Measurements from ENCODE around the gene PRDM8.
"Not testable (repeated sequence)": the region's sequence is repeated elsewhere in the genome, so short reads cannot be mapped to it uniquely, and the experiment has no call there.

PRDM8 gene

DNA sequence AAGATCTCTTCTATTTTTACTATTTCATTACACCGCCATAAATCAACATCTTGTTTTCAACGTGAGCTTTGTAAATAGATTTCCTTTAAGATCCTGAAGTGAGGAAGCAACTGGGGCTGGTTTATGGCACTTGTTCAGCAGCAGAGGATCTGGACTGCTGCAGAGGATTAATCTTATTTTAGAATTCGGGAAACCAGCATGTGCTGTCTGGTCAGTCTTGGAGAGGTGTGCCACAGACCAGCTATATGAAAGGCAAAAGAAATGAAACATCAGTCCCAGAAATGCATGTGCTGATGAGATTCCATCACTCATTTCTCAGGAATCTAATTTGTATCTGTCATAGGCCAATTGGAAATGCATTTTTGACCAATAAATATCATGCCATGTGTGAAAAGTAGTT lies 23.4 kb downstream of the PRDM8 start:
- in situ Hi-C loops (cut with MboI; ENCODE audit: low sequenced_read_pairs): loop anchor here (25.0 kb wide), 1 partner anchor 1283 kb away; the partner anchor contains the start of gene PAQR3

DNA sequence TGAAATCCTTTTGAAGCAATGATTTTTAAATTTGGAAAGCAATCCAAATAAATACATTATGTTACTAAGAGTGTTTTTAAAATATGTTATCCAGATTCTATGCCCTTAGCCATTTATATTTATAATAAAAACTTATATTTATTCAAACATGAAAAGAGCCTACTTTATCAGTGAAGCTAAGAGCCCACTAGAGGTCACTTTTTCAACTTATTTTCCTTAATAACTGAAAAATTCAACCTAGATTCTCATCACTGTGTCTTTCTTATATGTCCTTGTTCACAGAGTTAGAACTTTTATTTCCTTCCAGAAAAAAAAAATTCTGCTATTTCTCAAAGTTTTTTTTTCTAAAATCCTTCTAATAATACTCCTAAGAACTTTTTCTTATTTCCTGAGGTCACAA lies 23.9 kb downstream of the PRDM8 start:
- in situ Hi-C loops (cut with MboI; ENCODE audit: low sequenced_read_pairs): loop anchor here (25.0 kb wide), 1 partner anchor 1284 kb away; the partner anchor contains the start of gene PAQR3

DNA sequence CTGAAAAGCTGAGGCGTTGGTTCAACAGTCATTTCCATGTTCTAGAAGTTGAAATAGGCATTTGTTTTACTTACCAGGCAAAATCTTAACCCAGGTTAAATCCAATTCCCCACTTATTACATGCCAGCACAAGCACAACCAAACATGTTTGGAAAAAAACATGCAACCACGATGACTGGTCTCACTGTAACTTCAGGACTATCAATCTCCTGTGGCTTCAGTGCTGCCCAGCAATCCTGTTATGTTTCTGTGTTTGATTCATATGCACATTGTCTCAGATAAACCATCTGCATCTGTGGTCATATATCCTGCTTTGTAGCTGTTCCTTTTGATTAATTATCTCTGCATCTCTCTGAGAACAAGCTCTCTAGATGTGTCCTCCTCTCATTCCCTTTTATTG lies 28.3 kb downstream of the PRDM8 start:
- in situ Hi-C loops (cut with MboI; ENCODE audit: low sequenced_read_pairs): no loop called here

GRCh38 chr4:80226094-80226493 lies 28.8 kb downstream of the PRDM8 start:
- in situ Hi-C loops (cut with MboI; ENCODE audit: low sequenced_read_pairs): no loop called here

DNA sequence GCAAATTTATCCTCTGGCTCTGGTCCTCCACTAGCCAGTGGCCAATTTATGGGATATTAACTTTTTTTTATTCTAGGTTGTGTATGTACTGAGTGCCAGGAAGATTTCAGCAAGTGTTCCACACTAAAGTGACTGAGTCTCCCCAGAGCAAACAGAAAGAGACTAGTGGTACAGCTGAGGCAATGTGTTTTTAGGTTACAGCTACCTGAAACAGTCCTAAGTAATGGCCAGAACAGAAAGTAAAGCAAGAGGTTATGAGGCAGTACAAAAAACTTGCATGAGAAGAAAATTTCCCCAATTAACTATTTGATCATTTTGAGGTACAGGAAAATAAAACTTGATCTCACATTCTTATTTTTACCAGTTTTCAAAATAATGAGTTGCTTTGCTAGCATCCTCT lies 31.2 kb downstream of the PRDM8 start:
- in situ Hi-C loops (cut with MboI; ENCODE audit: low sequenced_read_pairs): no loop called here

- in situ Hi-C loops (cut with MboI; ENCODE audit: low sequenced_read_pairs): no loop called here
These were observed 31.8 kb downstream of the PRDM8 start for GRCh38 chr4:80229128-80229527.

GRCh38 chr4:80229590-80229989 lies 32.3 kb downstream of the PRDM8 start:
- in situ Hi-C loops (cut with MboI; ENCODE audit: low sequenced_read_pairs): no loop called here

- in situ Hi-C loops (cut with MboI; ENCODE audit: low sequenced_read_pairs): no loop called here
These were observed 33.9 kb downstream of the PRDM8 start for GRCh38 chr4:80231180-80231579.

- in situ Hi-C loops (cut with MboI; ENCODE audit: low sequenced_read_pairs): no loop called here
These were observed 35.5 kb downstream of the PRDM8 start for GRCh38 chr4:80232707-80233370.

- in situ Hi-C loops (cut with MboI; ENCODE audit: low sequenced_read_pairs): no loop called here
These were observed 36.1 kb downstream of the PRDM8 start for GRCh38 chr4:80233390-80233789.

- in situ Hi-C loops (cut with MboI; ENCODE audit: low sequenced_read_pairs): no loop called here
These were observed 38.1 kb downstream of the PRDM8 start for GRCh38 chr4:80235451-80235850.

GRCh38 chr4:80237992-80238391 lies 40.7 kb downstream of the PRDM8 start:
- in situ Hi-C loops (cut with MboI; ENCODE audit: low sequenced_read_pairs): no loop called here

DNA sequence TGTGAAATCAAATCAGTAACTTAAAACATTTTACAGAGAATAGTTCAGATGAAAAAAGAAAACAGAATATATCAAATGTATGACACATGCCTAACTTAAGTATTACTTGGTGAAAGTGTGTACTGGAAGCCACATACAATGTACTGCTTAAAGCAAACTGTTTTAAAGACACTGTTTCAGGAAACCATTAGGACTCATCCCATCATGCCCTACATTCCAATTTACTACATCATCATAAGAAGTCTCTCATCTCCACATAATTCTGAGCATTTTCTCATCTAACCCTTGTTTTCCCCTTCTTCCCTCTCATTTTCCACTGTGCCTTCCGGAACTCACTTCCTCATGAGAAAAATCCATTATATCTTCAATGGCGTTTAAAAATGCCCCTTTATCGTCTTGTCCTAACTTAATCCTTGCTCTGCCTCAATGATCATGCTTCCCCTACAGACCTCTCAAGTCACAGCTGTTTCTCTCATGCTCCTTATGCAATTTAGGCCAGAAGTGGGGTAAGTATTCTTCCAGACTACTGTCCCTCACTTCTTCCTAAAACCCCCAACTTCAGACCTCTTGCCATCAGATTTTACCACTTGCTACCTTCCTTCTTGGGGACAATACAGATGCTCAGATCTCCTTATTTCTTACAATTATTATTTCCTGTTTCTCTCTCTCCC lies 42.3 kb downstream of the PRDM8 start:
- in situ Hi-C loops (cut with MboI; ENCODE audit: low sequenced_read_pairs): no loop called here

GRCh38 chr4:80240976-80241375 lies 43.7 kb downstream of the PRDM8 start:
- in situ Hi-C loops (cut with MboI; ENCODE audit: low sequenced_read_pairs): no loop called here

DNA sequence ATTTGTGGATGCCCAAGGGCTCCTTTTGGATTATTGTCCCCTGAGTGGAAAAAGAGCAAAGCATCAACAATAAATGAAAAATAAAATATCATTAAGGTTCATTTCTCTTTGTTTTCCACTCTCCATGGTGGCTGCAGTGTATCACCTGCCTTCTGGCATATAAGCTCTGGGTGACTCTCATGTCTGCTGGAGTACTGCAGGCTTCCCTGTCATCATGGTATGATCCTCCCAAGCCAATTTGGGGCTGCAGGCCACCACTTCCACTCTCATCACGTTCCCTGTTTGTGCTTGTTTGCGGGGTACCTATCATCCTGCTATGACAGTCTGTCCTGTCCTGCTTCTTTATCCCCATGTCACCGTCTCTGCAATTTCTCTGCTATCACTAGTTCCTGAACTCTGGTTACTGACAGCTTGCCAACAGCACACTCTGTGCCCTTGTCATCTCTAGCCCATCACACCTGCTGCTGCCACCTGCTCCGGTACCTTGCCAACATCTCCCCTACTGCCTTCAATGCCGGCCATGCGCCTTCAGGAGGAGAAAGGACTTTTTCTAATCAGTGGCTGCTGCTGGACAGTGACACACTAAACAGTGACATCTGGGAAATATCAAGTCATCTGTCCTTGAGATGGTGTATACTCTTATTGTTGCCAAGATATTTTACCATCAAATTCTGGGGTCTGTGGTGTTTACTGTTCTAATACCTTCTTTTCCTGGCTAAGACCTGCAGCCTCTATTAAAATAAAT lies 46.1 kb downstream of the PRDM8 start:
- in situ Hi-C loops (cut with MboI; ENCODE audit: low sequenced_read_pairs): no loop called here

- in situ Hi-C loops (cut with MboI; ENCODE audit: low sequenced_read_pairs): not testable (repeated sequence)
These were observed 50.2 kb downstream of the PRDM8 start for GRCh38 chr4:80247484-80247883.

GRCh38 chr4:80249144-80249543 lies 51.8 kb downstream of the PRDM8 start:
- in situ Hi-C loops (cut with MboI; ENCODE audit: low sequenced_read_pairs): no loop called here

- in situ Hi-C loops (cut with MboI; ENCODE audit: low sequenced_read_pairs): no loop called here
These were observed 55.1 kb downstream of the PRDM8 start for GRCh38 chr4:80252427-80252826.

DNA sequence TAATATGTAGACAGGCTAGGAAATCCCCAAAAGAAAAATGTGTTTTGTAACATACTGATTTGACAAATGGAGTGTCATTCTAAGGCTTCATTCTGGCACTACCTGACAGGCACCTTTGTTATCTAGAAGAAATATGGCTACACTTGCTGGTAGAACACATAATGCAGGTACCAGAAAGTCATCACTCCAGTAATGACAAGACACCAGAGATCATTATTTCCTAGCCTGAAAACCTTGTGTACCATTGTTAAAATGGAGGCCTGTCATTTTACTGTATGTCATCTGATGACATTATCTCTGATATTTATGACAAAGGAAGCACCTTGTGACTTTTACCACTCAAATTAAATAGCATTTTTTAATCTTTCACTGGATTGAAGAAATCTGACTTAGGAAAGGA lies 55.6 kb downstream of the PRDM8 start:
- in situ Hi-C loops (cut with MboI; ENCODE audit: low sequenced_read_pairs): no loop called here

DNA sequence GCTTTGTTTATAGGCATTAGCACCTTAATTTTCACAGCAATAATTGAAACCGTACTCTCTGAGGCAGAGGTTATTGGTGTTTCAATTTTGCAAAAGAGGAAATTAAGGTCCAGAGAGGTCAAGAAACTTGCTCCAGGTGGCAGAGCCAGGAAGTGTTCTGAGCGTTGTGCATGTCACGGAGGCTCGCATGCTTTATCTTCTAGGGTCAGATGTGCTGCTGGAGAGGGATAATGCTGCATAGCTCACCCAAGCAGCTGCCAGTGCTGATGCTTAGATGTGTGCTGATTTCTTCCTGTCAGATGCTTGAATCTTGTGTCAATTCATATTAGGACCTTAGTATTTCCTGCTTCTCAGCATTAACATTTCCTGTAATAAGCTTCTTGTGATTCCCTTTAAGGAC lies 56.2 kb downstream of the PRDM8 start:
- in situ Hi-C loops (cut with MboI; ENCODE audit: low sequenced_read_pairs): no loop called here

Measured in HL-60/S4 treated with retinoic acid at 250 ng/mL for 4 days and 3 days (cell line).